IMR-90 (cell line): Measurements from ENCODE around the gene EPB41L2. TPM values are rescaled to one million over a fixed set of nuclear protein-coding genes. Genes with fewer than 3 reads are reported as not detected.

ENCODE experiments used
- ATAC-seq: fragments of 200-7000 bp; cut with Tn5 transposase; 2 replicates; pipeline ENCODE4 v1.9.1; 2020; ENCODE audit warnings: low read depth, mild to moderate bottlenecking, moderate library complexity
- BruUV-seq: library from RNA; stranded (reverse); fragments of 400-500 nt; replicated peaks from 2 replicates; lab custom pipeline; 2021; lab: Mats Ljungman, UMichigan
- CTCF ChIA-PET: fragments of 300-600 bp; formaldehyde crosslinking; extraction: SDS; loops from one replicate; lab custom pipeline; 2021; ENCODE audit warnings: antibody characterized with exemption; lab: Yijun Ruan, JAX
- POLR2A ChIA-PET: fragments of 300-600 bp; sonication (Branson Sonifier 250); formaldehyde crosslinking; loops from one replicate; lab custom pipeline; 2022; ENCODE audit warnings: antibody characterized with exemption; ENCODE audit not compliant: unreplicated experiment; lab: Charles Lee
- DNase-seq: peaks from one replicate; pipeline ENCODE4 v3.0.0; 2013
- H2AFZ ChIP-seq: replicated peaks from 2 replicates; pipeline ENCODE3; 2013; ENCODE audit warnings: low read length, mild to moderate bottlenecking; ENCODE audit not compliant: poor library complexity
- H2AK5ac ChIP-seq: 2 replicates; pipeline ENCODE4 v1.6.1; 2013; ENCODE audit warnings: low read depth, low read length, inconsistent platforms
- H2AK9ac ChIP-seq: replicated peaks from 2 replicates; pipeline ENCODE3; 2013; ENCODE audit warnings: mild to moderate bottlenecking, low read depth, low read length, moderate library complexity; ENCODE audit not compliant: poor library complexity
- H2BK120ac ChIP-seq: 2 replicates; pipeline ENCODE4 v1.6.1; 2013; ENCODE audit warnings: low read depth, low read length, inconsistent platforms
- H2BK15ac ChIP-seq: 3 replicates; pipeline ENCODE4 v1.6.1; 2013; ENCODE audit warnings: low read depth, low read length, inconsistent platforms
- H2BK20ac ChIP-seq: 2 replicates; pipeline ENCODE4 v1.6.1; 2013; ENCODE audit warnings: low read depth, mild to moderate bottlenecking, inconsistent platforms, low read length, moderate library complexity
- H2BK5ac ChIP-seq: 2 replicates; pipeline ENCODE4 v1.6.1; 2013; ENCODE audit warnings: mild to moderate bottlenecking, low read depth, low read length, inconsistent platforms; ENCODE audit not compliant: poor library complexity, severe bottlenecking
- H3K14ac ChIP-seq: replicated peaks from 2 replicates; pipeline ENCODE4 v1.6.1; 2013; ENCODE audit warnings: low read depth, low read length, inconsistent platforms
- H3K18ac ChIP-seq: 2 replicates; pipeline ENCODE4 v1.6.1; 2013; ENCODE audit warnings: low read depth, low read length, control low read depth
- H3K23ac ChIP-seq: 2 replicates; pipeline ENCODE4 v1.6.1; 2013; ENCODE audit warnings: low read depth, low read length, inconsistent platforms
- H3K27ac ChIP-seq: 2 replicates; pipeline ENCODE4 v1.5.1; 2013; ENCODE audit warnings: mild to moderate bottlenecking, control low read depth, low read length; ENCODE audit not compliant: insufficient read depth
- H3K27me3 ChIP-seq: 2 replicates; pipeline ENCODE4 v1.6.1; 2013; ENCODE audit warnings: low read length; ENCODE audit not compliant: control insufficient read depth, insufficient read depth
- H3K36me3 ChIP-seq: 2 replicates; pipeline ENCODE4 v1.6.1; 2013; ENCODE audit warnings: low read length, mixed read lengths; ENCODE audit not compliant: control insufficient read depth, insufficient read depth
- H3K4ac ChIP-seq: 2 replicates; pipeline ENCODE4 v1.6.1; 2013; ENCODE audit warnings: low read depth, low read length, inconsistent platforms
- H3K4me1 ChIP-seq: 2 replicates; pipeline ENCODE4 v1.6.1; 2013; ENCODE audit warnings: low read length, mixed read lengths; ENCODE audit not compliant: control insufficient read depth, insufficient read depth
- H3K4me2 ChIP-seq: 2 replicates; pipeline ENCODE4 v1.6.1; 2013; ENCODE audit warnings: low read depth, mild to moderate bottlenecking, control low read depth, low read length, moderate library complexity
- H3K4me3 ChIP-seq: 2 replicates; pipeline ENCODE4 v1.5.1; 2013; ENCODE audit warnings: low read depth, mild to moderate bottlenecking, control low read depth, low read length, moderate library complexity; ENCODE audit not compliant: insufficient read depth
- H3K56ac ChIP-seq: 2 replicates; pipeline ENCODE4 v1.6.1; 2013; ENCODE audit warnings: low read length, inconsistent platforms; ENCODE audit not compliant: insufficient read depth; ENCODE audit errors: extremely low read depth
- H3K79me1 ChIP-seq, 2 experiments: 2 replicates each; pipeline ENCODE4 v1.6.1; 2013; ENCODE audit warnings: low read length in 2 of 2, inconsistent platforms in 1 of 2, low read depth in 1 of 2
- H3K9ac ChIP-seq: 2 replicates; pipeline ENCODE4 v1.6.1; 2013; ENCODE audit warnings: low read depth, low read length, control low read depth
- H3K9me1 ChIP-seq: 2 replicates; pipeline ENCODE4 v1.6.1; 2013; ENCODE audit warnings: low read length, inconsistent platforms; ENCODE audit not compliant: insufficient read depth
- H3K9me3 ChIP-seq: 2 replicates; pipeline ENCODE4 v1.6.1; 2013; ENCODE audit warnings: low read length; ENCODE audit not compliant: control insufficient read depth, insufficient read depth
- H4K20me1 ChIP-seq: 2 replicates; pipeline ENCODE4 v1.6.1; 2013; ENCODE audit warnings: low read length, inconsistent platforms; ENCODE audit not compliant: insufficient read depth
- H4K5ac ChIP-seq: 2 replicates; pipeline ENCODE4 v1.6.1; 2013; ENCODE audit warnings: mild to moderate bottlenecking, low read depth, low read length, control low read depth
- H4K8ac ChIP-seq, 2 experiments: 2 replicates each; pipeline ENCODE4 v1.6.1; 2013; ENCODE audit warnings: low read depth in 2 of 2, low read length in 2 of 2, control low read depth in 1 of 2, inconsistent platforms in 1 of 2
- H4K91ac ChIP-seq: 2 replicates; pipeline ENCODE4 v1.6.1; 2013; ENCODE audit warnings: low read depth, low read length, inconsistent platforms; ENCODE audit not compliant: insufficient read depth
- BHLHE40 ChIP-seq: fragments of 150-350 bp; IDR thresholded peaks from 2 replicates; pipeline ENCODE4 v1.6.1; 2016; ENCODE audit warnings: mild to moderate bottlenecking, low read depth, low read length
- CEBPB ChIP-seq: IDR thresholded peaks from 2 replicates; pipeline ENCODE4 v1.6.1; 2012; ENCODE audit warnings: low read depth, low read length, improper control_type of control experiment
- CHD1 ChIP-seq: IDR thresholded peaks from 2 replicates; pipeline ENCODE4 v1.6.1; 2012; ENCODE audit warnings: low read depth, low read length, improper control_type of control experiment
- FOS ChIP-seq: fragments of 150-350 bp; IDR thresholded peaks from 2 replicates; pipeline ENCODE4 v1.6.1; 2016; ENCODE audit warnings: low read depth, low read length
- MAFK ChIP-seq: IDR thresholded peaks from 2 replicates; pipeline ENCODE4 v1.6.1; 2012; ENCODE audit warnings: low read depth, low read length, improper control_type of control experiment
- MAZ ChIP-seq: IDR thresholded peaks from 2 replicates; pipeline ENCODE4 v1.6.1; 2012; ENCODE audit warnings: low read depth, mild to moderate bottlenecking, low read length, improper control_type of control experiment, moderate library complexity, borderline replicate concordance
- MXI1 ChIP-seq: IDR thresholded peaks from 2 replicates; pipeline ENCODE4 v1.6.1; 2012; ENCODE audit warnings: low read depth, mild to moderate bottlenecking, low read length, moderate library complexity, borderline replicate concordance
- NFE2L2 ChIP-seq: fragments of 150-350 bp; IDR thresholded peaks from 2 replicates; pipeline ENCODE4 v1.6.1; 2016; ENCODE audit warnings: low read depth, mild to moderate bottlenecking, low read length
- POLR2A ChIP-seq: IDR thresholded peaks from 2 replicates; pipeline ENCODE4 v1.6.1; 2012; ENCODE audit warnings: mild to moderate bottlenecking, low read depth, low read length
- RAD21 ChIP-seq: IDR thresholded peaks from 2 replicates; pipeline ENCODE4 v1.6.1; 2012; ENCODE audit warnings: low read length, improper control_type of control experiment
- RCOR1 ChIP-seq: IDR thresholded peaks from 2 replicates; pipeline ENCODE4 v1.6.1; 2012; ENCODE audit warnings: mild to moderate bottlenecking, low read length, improper control_type of control experiment; ENCODE audit not compliant: insufficient replicate concordance
- RFX5 ChIP-seq: IDR thresholded peaks from 2 replicates; pipeline ENCODE4 v1.8.0; 2012; ENCODE audit warnings: low read depth, mild to moderate bottlenecking, low read length, moderate library complexity
- USF2 ChIP-seq: fragments of 150-350 bp; IDR thresholded peaks from 2 replicates; pipeline ENCODE4 v1.6.1; 2017; ENCODE audit warnings: mild to moderate bottlenecking, antibody characterized with exemption, low read length, low read depth
- WGBS, 2 experiments: methylation state at CpG; one replicate each; pipeline versions ENCODE4 v1.1.5 to v1.1.7; 2013; ENCODE audit warnings: missing lambda C conversion rate in 2 of 2; ENCODE audit not compliant: insufficient read length in 1 of 2; ENCODE audit errors: extremely low coverage in 2 of 2; 5-methylcytosine and 5-hydroxymethylcytosine counted together
- dilution Hi-C: fragments of 300-500 bp; cut with HindIII; formaldehyde crosslinking; loops from one replicate; pipeline ENCODE4 v1.14.3; 2018; ENCODE audit warnings: low sequenced_read_pairs; ENCODE audit not compliant: unreplicated experiment
- in situ Hi-C: fragments of 300-500 bp; cut with MboI; formaldehyde crosslinking; loops from 3 replicates; pipeline ENCODE4 v1.14.3; 2019; ENCODE audit warnings: low sequenced_read_pairs, inconsistent platforms, mixed read lengths
- intact Hi-C: fragments of 100-400 bp; cut with micrococcal nuclease; formaldehyde crosslinking; loops from 2 replicates; pipeline ENCODE4 v1.10.0; 2022
- polyA plus RNA-seq, 3 experiments: library from polyadenylated mRNA; depleted of rRNA; stranded (reverse); fragments of >200 nt; gene quantifications; 2 replicates each; pipeline ENCODE4 v1.2.3, GENCODE V29; 2012; ENCODE audit warnings: low replicate concordance in 1 of 3
- total RNA-seq: library from RNA; depleted of rRNA; stranded (reverse); fragments of >200 nt; gene quantifications from 2 replicates; pipeline ENCODE4 v1.2.3, GENCODE V29; 2012
- TF ChIP-seq, protein P1 (sequence below): fragments of 150-350 bp; IDR thresholded peaks from 2 replicates; pipeline ENCODE4 v1.6.1; 2016; ENCODE audit warnings: low read depth, mild to moderate bottlenecking, low read length, moderate library complexity, borderline replicate concordance
- TF ChIP-seq, protein P2 (sequence below): conservative IDR thresholded peaks from 2 replicates; pipeline ENCODE4 v1.5.1; 2012; ENCODE audit warnings: mild to moderate bottlenecking, low read depth, low read length, improper control_type of control experiment

The EPB41L2 gene
- total and polyA plus RNA-seq, 2 of the 4 experiments (the other 2 are of a cell fraction) = 85.7 to 99.8 TPM

- Histone ChIP-seq H3K4me1 (no peaks in the 10 kb centered on the region; the same call in none of the 2 replicates), H2BK120ac (no peak overlapping the region), H3K23ac (no peak overlapping the region), H3K4me2 (no peak overlapping the region), H2BK20ac (no peak overlapping the region), H3K56ac (no peak overlapping the region), H2BK15ac (no peak overlapping the region), H3K9me3 (peaks cover 26% of the 10 kb centered on the region), H3K9ac (no peak overlapping the region), H4K5ac (no peak overlapping the region), H3K9me1 (0 out of 2 replicates have a peak, but pooled peaks cover 2% of the 10 kb centered on the region), H4K8ac (no peak overlapping the region), H3K18ac (no peak overlapping the region), H3K79me1 (peaks cover 49 to 74% of the 10 kb centered on the region in 2 experiments), H3K27ac (no peak overlapping the region), H4K91ac (no peak overlapping the region), H3K4me3 (no peak overlapping the region), H4K20me1 (peaks cover 38% of the 10 kb centered on the region; the same call in 1 of the 2 replicates), H2BK5ac (no peak overlapping the region), H3K27me3 (no peaks in the 10 kb centered on the region), H2AK5ac (no peak overlapping the region), H2AFZ (no peak overlapping the region), H3K4ac (no peak overlapping the region), H3K36me3 (peaks cover 15% of the 10 kb centered on the region), H3K14ac (no peak overlapping the region), H2AK9ac (no peak overlapping the region)
- no TSS peak for BruUV-seq
- intact Hi-C loops = no loop called here
- ChIA-PET CTCF (interaction anchor here (0.6 kb wide), 1 partner anchor 36 kb away, joined by 3 read pairs; no protein-coding TSS in a partner anchor), POLR2A (no interaction called here)
- DNase-seq = no peak
- in situ Hi-C loops = no loop called here
- WGBS, 2 experiments = 80% methylated on average over 1 of the region's 11 CpGs; no CpG with 5 or more reads in 1 of the 2 experiments
- ATAC-seq = no peak
- dilution Hi-C loops = no loop called here
- TF ChIP-seq, protein P1, sequence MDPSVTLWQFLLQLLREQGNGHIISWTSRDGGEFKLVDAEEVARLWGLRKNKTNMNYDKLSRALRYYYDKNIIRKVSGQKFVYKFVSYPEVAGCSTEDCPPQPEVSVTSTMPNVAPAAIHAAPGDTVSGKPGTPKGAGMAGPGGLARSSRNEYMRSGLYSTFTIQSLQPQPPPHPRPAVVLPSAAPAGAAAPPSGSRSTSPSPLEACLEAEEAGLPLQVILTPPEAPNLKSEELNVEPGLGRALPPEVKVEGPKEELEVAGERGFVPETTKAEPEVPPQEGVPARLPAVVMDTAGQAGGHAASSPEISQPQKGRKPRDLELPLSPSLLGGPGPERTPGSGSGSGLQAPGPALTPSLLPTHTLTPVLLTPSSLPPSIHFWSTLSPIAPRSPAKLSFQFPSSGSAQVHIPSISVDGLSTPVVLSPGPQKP = no peak
- TF ChIP-seq BHLHE40 = no peak
- no peak for TF ChIP-seq MAZ
- TF ChIP-seq USF2 = no peak
- no peak for TF ChIP-seq NFE2L2
- TF ChIP-seq RCOR1 = no peak
- no peak for TF ChIP-seq FOS
- TF ChIP-seq MAFK = no peak
- no peak for TF ChIP-seq RFX5
- no peak for TF ChIP-seq CEBPB
- TF ChIP-seq POLR2A = no peak
- TF ChIP-seq, protein P2, sequence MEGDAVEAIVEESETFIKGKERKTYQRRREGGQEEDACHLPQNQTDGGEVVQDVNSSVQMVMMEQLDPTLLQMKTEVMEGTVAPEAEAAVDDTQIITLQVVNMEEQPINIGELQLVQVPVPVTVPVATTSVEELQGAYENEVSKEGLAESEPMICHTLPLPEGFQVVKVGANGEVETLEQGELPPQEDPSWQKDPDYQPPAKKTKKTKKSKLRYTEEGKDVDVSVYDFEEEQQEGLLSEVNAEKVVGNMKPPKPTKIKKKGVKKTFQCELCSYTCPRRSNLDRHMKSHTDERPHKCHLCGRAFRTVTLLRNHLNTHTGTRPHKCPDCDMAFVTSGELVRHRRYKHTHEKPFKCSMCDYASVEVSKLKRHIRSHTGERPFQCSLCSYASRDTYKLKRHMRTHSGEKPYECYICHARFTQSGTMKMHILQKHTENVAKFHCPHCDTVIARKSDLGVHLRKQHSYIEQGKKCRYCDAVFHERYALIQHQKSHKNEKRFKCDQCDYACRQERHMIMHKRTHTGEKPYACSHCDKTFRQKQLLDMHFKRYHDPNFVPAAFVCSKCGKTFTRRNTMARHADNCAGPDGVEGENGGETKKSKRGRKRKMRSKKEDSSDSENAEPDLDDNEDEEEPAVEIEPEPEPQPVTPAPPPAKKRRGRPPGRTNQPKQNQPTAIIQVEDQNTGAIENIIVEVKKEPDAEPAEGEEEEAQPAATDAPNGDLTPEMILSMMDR = no peak
- no peak for TF ChIP-seq CHD1
- TF ChIP-seq MXI1 = no peak
- TF ChIP-seq RAD21 = no peak
Observed at GRCh38 chr6:131053546-131054240, 9.4 kb downstream of the EPB41L2 start.
